HEK293 (cell line): ENCODE data around the gene TMEM247.

ENCODE experiments used
- FEZF1 ChIP-seq: fragments of 450-650 bp; formaldehyde crosslinking; IDR thresholded peaks from 2 replicates; pipeline ENCODE4 v1.5.1; 2016; ENCODE audit warnings: missing biosample characterization, missing genetic modification characterization
- HOXC10 ChIP-seq: sonication (generic); formaldehyde crosslinking; IDR thresholded peaks from 2 replicates; pipeline ENCODE4 v1.8.1; 2023; ENCODE audit warnings: mild to moderate bottlenecking, missing genetic modification reagents
- IKZF3 ChIP-seq: fragments of 450-650 bp; IDR thresholded peaks from 2 replicates; pipeline ENCODE4 v1.5.0; 2018; ENCODE audit warnings: missing biosample characterization, mild to moderate bottlenecking, missing genetic modification characterization, moderate library complexity
- OSR2 ChIP-seq: fragments of 450-650 bp; formaldehyde crosslinking; IDR thresholded peaks from 2 replicates; pipeline ENCODE4 v1.5.1; 2016; ENCODE audit warnings: missing biosample characterization, missing genetic modification characterization
- PRDM1 ChIP-seq: fragments of 450-650 bp; formaldehyde crosslinking; IDR thresholded peaks from 2 replicates; pipeline ENCODE4; 2016; ENCODE audit warnings: missing biosample characterization, missing genetic modification characterization
- SCRT1 ChIP-seq: fragments of 450-650 bp; formaldehyde crosslinking; IDR thresholded peaks from 2 replicates; pipeline ENCODE4 v1.5.1; 2016; ENCODE audit warnings: missing biosample characterization, missing genetic modification characterization, borderline replicate concordance
- SETDB1 ChIP-seq: IDR thresholded peaks from one replicate; pipeline ENCODE4 v1.6.1; 2017; ENCODE audit warnings: mild to moderate bottlenecking, low read length, moderate library complexity, mixed read lengths; ENCODE audit not compliant: insufficient read length
- ZBTB1 ChIP-seq: fragments of 450-650 bp; formaldehyde crosslinking; IDR thresholded peaks from 2 replicates; pipeline ENCODE4 v1.5.1; 2016; ENCODE audit warnings: missing biosample characterization, missing genetic modification characterization
- ZEB2 ChIP-seq: fragments of 450-650 bp; formaldehyde crosslinking; IDR thresholded peaks from 2 replicates; pipeline ENCODE4 v1.5.1; 2016; ENCODE audit warnings: missing biosample characterization, missing genetic modification characterization
- ZFP69B ChIP-seq: fragments of 450-650 bp; formaldehyde crosslinking; IDR thresholded peaks from 2 replicates; pipeline ENCODE4 v1.5.1; 2016; ENCODE audit warnings: missing biosample characterization, missing genetic modification characterization
- ZNF132 ChIP-seq: fragments of 450-650 bp; formaldehyde crosslinking; IDR thresholded peaks from 2 replicates; pipeline ENCODE4 v1.5.1; 2017; ENCODE audit warnings: missing biosample characterization, missing genetic modification characterization, borderline replicate concordance
- ZNF140 ChIP-seq: fragments of 450-650 bp; formaldehyde crosslinking; IDR thresholded peaks from 2 replicates; pipeline ENCODE4 v1.5.1; 2016; ENCODE audit warnings: missing biosample characterization, missing genetic modification characterization
- ZNF157 ChIP-seq: fragments of 450-650 bp; formaldehyde crosslinking; IDR thresholded peaks from 2 replicates; pipeline ENCODE4 v1.5.1; 2016; ENCODE audit warnings: missing biosample characterization, missing genetic modification characterization
- ZNF2 ChIP-seq: fragments of 450-650 bp; formaldehyde crosslinking; IDR thresholded peaks from 2 replicates; pipeline ENCODE4 v1.5.1; 2016; ENCODE audit warnings: missing biosample characterization, missing genetic modification characterization
- ZNF211 ChIP-seq: fragments of 450-650 bp; formaldehyde crosslinking; IDR thresholded peaks from 2 replicates; pipeline ENCODE4 v1.5.1; 2016; ENCODE audit warnings: low read depth, missing biosample characterization, missing genetic modification characterization
- ZNF214 ChIP-seq: fragments of 450-650 bp; formaldehyde crosslinking; IDR thresholded peaks from 2 replicates; pipeline ENCODE4 v1.5.1; 2017; ENCODE audit warnings: missing biosample characterization, mild to moderate bottlenecking, missing genetic modification characterization, borderline replicate concordance
- ZNF391 ChIP-seq: fragments of 450-650 bp; formaldehyde crosslinking; IDR thresholded peaks from 2 replicates; pipeline ENCODE4 v1.5.1; 2016; ENCODE audit warnings: low read depth, missing biosample characterization, missing genetic modification characterization, borderline replicate concordance
- ZNF529 ChIP-seq: fragments of 450-650 bp; formaldehyde crosslinking; IDR thresholded peaks from 2 replicates; pipeline ENCODE4 v1.5.1; 2017; ENCODE audit warnings: missing genetic modification characterization, missing biosample characterization; ENCODE audit not compliant: insufficient replicate concordance
- ZNF571 ChIP-seq: fragments of 450-650 bp; formaldehyde crosslinking; IDR thresholded peaks from 2 replicates; pipeline ENCODE4 v1.5.0; 2017; ENCODE audit warnings: missing biosample characterization, missing genetic modification characterization
- ZNF623 ChIP-seq: fragments of 450-650 bp; formaldehyde crosslinking; IDR thresholded peaks from 2 replicates; pipeline ENCODE4 v1.5.1; 2016; ENCODE audit warnings: missing biosample characterization, missing genetic modification characterization
- ZNF624 ChIP-seq: fragments of 450-650 bp; formaldehyde crosslinking; IDR thresholded peaks from 2 replicates; pipeline ENCODE4 v1.5.1; 2017; ENCODE audit warnings: missing biosample characterization, missing genetic modification characterization
- ZNF664 ChIP-seq: fragments of 450-650 bp; formaldehyde crosslinking; IDR thresholded peaks from 2 replicates; pipeline ENCODE4 v1.5.1; 2016; ENCODE audit warnings: missing biosample characterization, missing genetic modification characterization
- TF ChIP-seq, protein P1 (sequence below): fragments of 450-650 bp; formaldehyde crosslinking; IDR thresholded peaks from 2 replicates; pipeline ENCODE4 v1.5.1; 2017; ENCODE audit warnings: missing biosample characterization, missing genetic modification characterization
- TF ChIP-seq, protein P2 (sequence below): fragments of 450-650 bp; formaldehyde crosslinking; IDR thresholded peaks from 2 replicates; pipeline ENCODE4 v1.5.1; 2016; ENCODE audit warnings: missing biosample characterization, missing genetic modification characterization
- TF ChIP-seq, protein P3 (sequence below): fragments of 450-650 bp; formaldehyde crosslinking; conservative IDR thresholded peaks from 2 replicates; pipeline ENCODE4 v1.5.1; 2016; ENCODE audit warnings: low read depth, missing biosample characterization, missing genetic modification characterization
- TF ChIP-seq, protein P4 (sequence below): fragments of 450-650 bp; formaldehyde crosslinking; IDR thresholded peaks from 2 replicates; pipeline ENCODE4; 2016; ENCODE audit warnings: missing biosample characterization, missing genetic modification characterization
- TF ChIP-seq, protein P5 (sequence below): fragments of 450-650 bp; formaldehyde crosslinking; IDR thresholded peaks from 2 replicates; pipeline ENCODE4 v1.5.1; 2016; ENCODE audit warnings: missing biosample characterization, missing genetic modification characterization

TMEM247 gene

DNA sequence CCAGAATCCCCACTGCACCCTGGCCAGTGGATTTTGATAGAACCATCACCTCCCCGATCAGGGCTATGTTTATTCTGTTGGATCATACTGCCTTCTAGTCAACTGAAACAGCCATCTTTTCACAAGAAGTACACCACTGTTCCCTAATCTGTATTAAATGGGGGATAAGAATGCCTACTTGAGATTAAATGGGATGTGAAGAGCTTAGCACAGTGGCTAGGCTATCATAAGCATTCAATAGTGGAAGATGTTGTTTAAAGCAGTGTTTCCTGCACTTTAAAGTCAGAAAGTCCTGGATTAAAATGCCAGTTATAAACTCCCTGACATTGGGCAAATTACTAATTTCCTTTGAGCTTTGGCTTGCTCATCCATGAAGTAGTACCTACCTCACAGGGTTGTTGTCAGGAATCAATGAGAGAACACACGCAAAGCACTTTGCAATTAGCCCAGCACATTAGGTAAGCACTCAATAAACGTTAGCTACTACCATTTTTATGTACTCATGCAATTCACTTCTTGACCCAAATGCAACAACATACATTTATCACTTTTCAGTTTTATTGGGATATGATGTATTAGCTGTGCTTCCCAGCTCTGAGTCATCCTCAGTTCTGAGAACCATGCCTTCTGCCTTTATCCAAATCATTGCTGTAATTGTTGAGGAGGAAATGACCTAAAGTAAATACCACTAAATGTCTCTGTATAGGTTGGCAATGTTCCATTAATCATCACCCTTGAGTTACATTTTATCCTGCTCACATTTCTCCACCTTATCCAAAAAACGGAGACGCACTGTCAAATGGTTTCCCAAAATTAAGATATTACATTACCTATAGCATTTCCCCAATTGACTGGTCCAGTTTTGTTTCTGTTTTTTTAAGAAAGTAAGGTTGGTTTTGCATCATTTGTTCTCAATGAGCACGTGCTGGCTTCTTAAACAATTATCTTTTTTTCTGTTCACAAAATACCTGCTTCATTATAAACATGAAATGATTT is 2.1 kb downstream of the TMEM247 start (continued):
- peak; percentile 39 for TF ChIP-seq ZNF623 (tag by site-specific recombination)
- TF ChIP-seq ZNF211, result no peak
- no peak for TF ChIP-seq ZNF214 (tag by site-specific recombination)
- TF ChIP-seq ZNF624 (tag by site-specific recombination), result no peak
- TF ChIP-seq, protein P1, sequence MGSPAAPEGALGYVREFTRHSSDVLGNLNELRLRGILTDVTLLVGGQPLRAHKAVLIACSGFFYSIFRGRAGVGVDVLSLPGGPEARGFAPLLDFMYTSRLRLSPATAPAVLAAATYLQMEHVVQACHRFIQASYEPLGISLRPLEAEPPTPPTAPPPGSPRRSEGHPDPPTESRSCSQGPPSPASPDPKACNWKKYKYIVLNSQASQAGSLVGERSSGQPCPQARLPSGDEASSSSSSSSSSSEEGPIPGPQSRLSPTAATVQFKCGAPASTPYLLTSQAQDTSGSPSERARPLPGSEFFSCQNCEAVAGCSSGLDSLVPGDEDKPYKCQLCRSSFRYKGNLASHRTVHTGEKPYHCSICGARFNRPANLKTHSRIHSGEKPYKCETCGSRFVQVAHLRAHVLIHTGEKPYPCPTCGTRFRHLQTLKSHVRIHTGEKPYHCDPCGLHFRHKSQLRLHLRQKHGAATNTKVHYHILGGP (tag by site-specific recombination), result 0 out of 2 replicates have a peak, but pooled peaks have one; percentile 57
- TF ChIP-seq ZNF571 (tag by site-specific recombination), result no peak
- TF ChIP-seq PRDM1 (tag by site-specific recombination), result 0 out of 2 replicates have a peak, but pooled peaks have one; percentile 20
- TF ChIP-seq IKZF3 (tag by site-specific recombination), result peak; percentile 93
- peak; percentile 14 for TF ChIP-seq SETDB1
- TF ChIP-seq, protein P2, sequence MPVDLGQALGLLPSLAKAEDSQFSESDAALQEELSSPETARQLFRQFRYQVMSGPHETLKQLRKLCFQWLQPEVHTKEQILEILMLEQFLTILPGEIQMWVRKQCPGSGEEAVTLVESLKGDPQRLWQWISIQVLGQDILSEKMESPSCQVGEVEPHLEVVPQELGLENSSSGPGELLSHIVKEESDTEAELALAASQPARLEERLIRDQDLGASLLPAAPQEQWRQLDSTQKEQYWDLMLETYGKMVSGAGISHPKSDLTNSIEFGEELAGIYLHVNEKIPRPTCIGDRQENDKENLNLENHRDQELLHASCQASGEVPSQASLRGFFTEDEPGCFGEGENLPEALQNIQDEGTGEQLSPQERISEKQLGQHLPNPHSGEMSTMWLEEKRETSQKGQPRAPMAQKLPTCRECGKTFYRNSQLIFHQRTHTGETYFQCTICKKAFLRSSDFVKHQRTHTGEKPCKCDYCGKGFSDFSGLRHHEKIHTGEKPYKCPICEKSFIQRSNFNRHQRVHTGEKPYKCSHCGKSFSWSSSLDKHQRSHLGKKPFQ (tag by site-specific recombination), result no peak
- no peak for TF ChIP-seq ZNF140 (tag by site-specific recombination)
- no peak for TF ChIP-seq HOXC10 (CRISPR knock-in tag)
- peak; percentile 71; the same call in 1 of the 2 replicates for TF ChIP-seq SCRT1 (tag by site-specific recombination)
- peak; percentile 98 for TF ChIP-seq FEZF1 (tag by site-specific recombination)
- TF ChIP-seq ZFP69B (tag by site-specific recombination), result peak; percentile 89
- TF ChIP-seq, protein P3, sequence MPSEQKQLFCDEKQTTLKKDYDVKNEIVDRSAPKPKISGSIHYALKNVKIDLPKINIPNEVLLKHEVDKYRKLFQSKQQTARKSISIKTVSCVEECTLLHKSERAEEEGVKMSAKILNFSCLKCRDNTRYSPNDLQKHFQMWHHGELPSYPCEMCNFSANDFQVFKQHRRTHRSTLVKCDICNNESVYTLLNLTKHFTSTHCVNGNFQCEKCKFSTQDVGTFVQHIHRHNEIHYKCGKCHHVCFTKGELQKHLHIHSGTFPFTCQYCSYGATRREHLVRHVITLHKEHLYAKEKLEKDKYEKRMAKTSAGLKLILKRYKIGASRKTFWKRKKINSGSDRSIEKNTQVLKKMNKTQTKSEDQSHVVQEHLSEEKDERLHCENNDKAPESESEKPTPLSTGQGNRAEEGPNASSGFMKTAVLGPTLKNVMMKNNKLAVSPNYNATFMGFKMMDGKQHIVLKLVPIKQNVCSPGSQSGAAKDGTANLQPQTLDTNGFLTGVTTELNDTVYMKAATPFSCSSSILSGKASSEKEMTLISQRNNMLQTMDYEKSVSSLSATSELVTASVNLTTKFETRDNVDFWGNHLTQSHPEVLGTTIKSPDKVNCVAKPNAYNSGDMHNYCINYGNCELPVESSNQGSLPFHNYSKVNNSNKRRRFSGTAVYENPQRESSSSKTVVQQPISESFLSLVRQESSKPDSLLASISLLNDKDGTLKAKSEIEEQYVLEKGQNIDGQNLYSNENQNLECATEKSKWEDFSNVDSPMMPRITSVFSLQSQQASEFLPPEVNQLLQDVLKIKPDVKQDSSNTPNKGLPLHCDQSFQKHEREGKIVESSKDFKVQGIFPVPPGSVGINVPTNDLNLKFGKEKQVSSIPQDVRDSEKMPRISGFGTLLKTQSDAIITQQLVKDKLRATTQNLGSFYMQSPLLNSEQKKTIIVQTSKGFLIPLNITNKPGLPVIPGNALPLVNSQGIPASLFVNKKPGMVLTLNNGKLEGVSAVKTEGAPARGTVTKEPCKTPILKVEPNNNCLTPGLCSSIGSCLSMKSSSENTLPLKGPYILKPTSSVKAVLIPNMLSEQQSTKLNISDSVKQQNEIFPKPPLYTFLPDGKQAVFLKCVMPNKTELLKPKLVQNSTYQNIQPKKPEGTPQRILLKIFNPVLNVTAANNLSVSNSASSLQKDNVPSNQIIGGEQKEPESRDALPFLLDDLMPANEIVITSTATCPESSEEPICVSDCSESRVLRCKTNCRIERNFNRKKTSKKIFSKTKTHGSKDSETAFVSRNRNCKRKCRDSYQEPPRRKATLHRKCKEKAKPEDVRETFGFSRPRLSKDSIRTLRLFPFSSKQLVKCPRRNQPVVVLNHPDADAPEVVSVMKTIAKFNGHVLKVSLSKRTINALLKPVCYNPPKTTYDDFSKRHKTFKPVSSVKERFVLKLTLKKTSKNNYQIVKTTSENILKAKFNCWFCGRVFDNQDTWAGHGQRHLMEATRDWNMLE, result peak; percentile 56
- peak; percentile 91 for TF ChIP-seq ZNF664 (tag by site-specific recombination)
- TF ChIP-seq ZBTB1 (tag by site-specific recombination), result peak; percentile 95
- peak; percentile 99 for TF ChIP-seq ZEB2
- peak; percentile 93; the same call in 1 of the 2 replicates for TF ChIP-seq ZNF391
- peak; percentile 59 for TF ChIP-seq ZNF529 (tag by site-specific recombination)
- peak; percentile 100 for TF ChIP-seq OSR2 (tag by site-specific recombination)
- TF ChIP-seq, protein P4, sequence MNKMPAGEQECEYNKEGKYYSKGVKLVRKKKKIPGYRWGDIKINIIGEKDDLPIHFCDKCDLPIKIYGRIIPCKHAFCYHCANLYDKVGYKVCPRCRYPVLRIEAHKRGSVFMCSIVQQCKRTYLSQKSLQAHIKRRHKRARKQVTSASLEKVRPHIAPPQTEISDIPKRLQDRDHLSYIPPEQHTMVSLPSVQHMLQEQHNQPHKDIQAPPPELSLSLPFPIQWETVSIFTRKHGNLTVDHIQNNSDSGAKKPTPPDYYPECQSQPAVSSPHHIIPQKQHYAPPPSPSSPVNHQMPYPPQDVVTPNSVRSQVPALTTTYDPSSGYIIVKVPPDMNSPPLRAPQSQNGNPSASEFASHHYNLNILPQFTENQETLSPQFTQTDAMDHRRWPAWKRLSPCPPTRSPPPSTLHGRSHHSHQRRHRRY, result no peak; the same call in 1 of the 2 replicates
- TF ChIP-seq ZNF2 (tag by site-specific recombination), result peak; percentile 84
- no peak for TF ChIP-seq ZNF157 (tag by site-specific recombination)
- TF ChIP-seq ZNF132 (tag by site-specific recombination), result no peak
- TF ChIP-seq, protein P5, sequence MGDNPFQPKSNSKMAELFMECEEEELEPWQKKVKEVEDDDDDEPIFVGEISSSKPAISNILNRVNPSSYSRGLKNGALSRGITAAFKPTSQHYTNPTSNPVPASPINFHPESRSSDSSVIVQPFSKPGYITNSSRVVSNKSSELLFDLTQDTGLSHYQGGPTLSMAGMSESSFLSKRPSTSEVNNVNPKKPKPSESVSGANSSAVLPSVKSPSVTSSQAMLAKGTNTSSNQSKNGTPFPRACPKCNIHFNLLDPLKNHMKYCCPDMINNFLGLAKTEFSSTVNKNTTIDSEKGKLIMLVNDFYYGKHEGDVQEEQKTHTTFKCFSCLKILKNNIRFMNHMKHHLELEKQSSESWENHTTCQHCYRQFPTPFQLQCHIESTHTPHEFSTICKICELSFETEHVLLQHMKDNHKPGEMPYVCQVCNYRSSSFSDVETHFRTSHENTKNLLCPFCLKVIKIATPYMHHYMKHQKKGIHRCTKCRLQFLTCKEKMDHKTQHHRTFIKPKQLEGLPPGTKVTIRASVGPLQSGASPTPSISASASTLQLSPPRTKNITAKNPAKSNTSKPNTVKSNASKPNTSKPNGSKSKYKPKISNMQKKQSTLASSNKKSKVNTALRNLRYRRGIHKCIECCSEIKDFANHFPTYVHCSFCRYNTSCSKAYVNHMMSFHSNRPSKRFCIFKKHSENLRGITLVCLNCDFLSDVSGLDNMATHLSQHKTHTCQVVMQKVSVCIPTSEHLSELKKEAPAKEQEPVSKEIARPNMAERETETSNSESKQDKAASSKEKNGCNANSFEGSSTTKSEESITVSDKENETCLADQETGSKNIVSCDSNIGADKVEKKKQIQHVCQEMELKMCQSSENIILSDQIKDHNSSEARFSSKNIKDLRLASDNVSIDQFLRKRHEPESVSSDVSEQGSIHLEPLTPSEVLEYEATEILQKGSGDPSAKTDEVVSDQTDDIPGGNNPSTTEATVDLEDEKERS (tag by site-specific recombination), result no peak
